HepG2 (cell line): ENCODE measurements around the gene RNLS. TPM values are rescaled to one million over a fixed set of nuclear protein-coding genes. Genes with fewer than 3 reads are reported as not detected.

Experiments
- ATAC-seq: fragments of 200-7000 bp; cut with Tn5 transposase; 3 replicates; pipeline ENCODE4 v1.9.1; 2020; ENCODE audit warnings: mild to moderate bottlenecking, moderate library complexity
- BruUV-seq: library from RNA; stranded (reverse); fragments of 400-500 nt; replicated peaks from 2 replicates; lab custom pipeline; 2021; lab: Mats Ljungman, UMichigan
- CTCF ChIA-PET: fragments of 300-600 bp; formaldehyde crosslinking; extraction: SDS; loops from one replicate; lab custom pipeline; 2021; ENCODE audit warnings: low total read pairs, inconsistent platforms, low intra/inter-chr PET ratio; lab: Yijun Ruan, JAX
- POLR2A ChIA-PET: fragments of 350-600 bp; sonication (Branson Sonifier 250); formaldehyde crosslinking; loops from one replicate; lab custom pipeline; 2020; ENCODE audit warnings: antibody characterized with exemption, inconsistent platforms; lab: Yijun Ruan, JAX
- DNase-seq: peaks from one replicate; pipeline ENCODE4 v3.0.0-alpha.2; 2015; ENCODE audit warnings: low spot score
- FAIRE-seq: peaks from 3 replicates; lab custom pipeline; 2011; peaks lifted over from hg19 to GRCh38; lab: Jason Lieb, UNC
- H2AFZ ChIP-seq: one replicate; pipeline ENCODE4 v1.6.1; 2011; ENCODE audit warnings: low read length, inconsistent platforms
- H3K27ac ChIP-seq: fragments of 300-600 bp; 3 replicates; pipeline ENCODE4 v1.8.0; 2011; ENCODE audit warnings: mixed run types, mild to moderate bottlenecking, mixed read lengths, low read length, inconsistent platforms; ENCODE audit not compliant: insufficient read depth; ENCODE audit errors: extremely low read length
- H3K27me3 ChIP-seq, 2 experiments: fragments of 200-600 bp in 1 of 2; 2 replicates in 1 of 2; 3 replicates in 1 of 2; pipeline versions ENCODE4 v1.6.0 to v1.8.0; 2011; ENCODE audit warnings: low read length in 2 of 2, mild to moderate bottlenecking in 2 of 2, moderate library complexity in 2 of 2, inconsistent platforms in 1 of 2; ENCODE audit not compliant: insufficient read depth in 2 of 2, control insufficient read depth in 1 of 2
- H3K36me3 ChIP-seq, 2 experiments: fragments of 200-600 bp in 1 of 2; replicated peaks in 1 of 2; 2 replicates in 1 of 2; 3 replicates in 1 of 2; pipeline versions ENCODE4 v1.5.1 to v1.8.0; 2011; ENCODE audit warnings: low read length in 2 of 2, inconsistent platforms in 1 of 2; ENCODE audit not compliant: insufficient read depth in 2 of 2, control insufficient read depth in 1 of 2
- H3K4me1 ChIP-seq: 2 replicates; pipeline ENCODE4 v1.5.1; 2012; ENCODE audit warnings: low read length, inconsistent platforms; ENCODE audit not compliant: insufficient read depth
- H3K4me2 ChIP-seq: 2 replicates; pipeline ENCODE4 v1.6.0; 2011; ENCODE audit warnings: low read depth, low read length, inconsistent platforms
- H3K4me3 ChIP-seq, 3 experiments: fragments of 200-600 bp in 1 of 3; sonication (generic), shearing (Covaris generic) in 1 of 3; replicated peaks in 1 of 3; 2 replicates each; pipeline ENCODE4 v1.5.1; 2011 to 2016; ENCODE audit warnings: low read length in 3 of 3, inconsistent platforms in 2 of 3, low read depth in 2 of 3, mild to moderate bottlenecking in 2 of 3, control low read depth in 1 of 3, mixed read lengths in 1 of 3; ENCODE audit not compliant: insufficient read depth in 1 of 3
- H3K79me2 ChIP-seq: one replicate; pipeline ENCODE4 v1.6.1; 2011; ENCODE audit warnings: low read length, inconsistent platforms; ENCODE audit not compliant: insufficient read depth
- H3K9ac ChIP-seq: 2 replicates; pipeline ENCODE4 v1.6.0; 2011; ENCODE audit warnings: mild to moderate bottlenecking, low read depth, low read length, inconsistent platforms; ENCODE audit not compliant: insufficient read depth
- H3K9me3 ChIP-seq: 2 replicates; pipeline ENCODE4 v1.5.1; 2012; ENCODE audit warnings: mild to moderate bottlenecking, low read length
- H4K20me1 ChIP-seq: 2 replicates; pipeline ENCODE4 v1.6.0; 2011; ENCODE audit warnings: inconsistent platforms, mild to moderate bottlenecking, low read length, moderate library complexity; ENCODE audit not compliant: insufficient read depth
- FOXA3 ChIP-seq: IDR thresholded peaks from 2 replicates; pipeline ENCODE4 v1.6.1; 2016; ENCODE audit warnings: missing genetic modification reagents, missing compliant biosample characterization
- KAT7 ChIP-seq: IDR thresholded peaks from 2 replicates; pipeline ENCODE4 v1.6.1; 2018; ENCODE audit warnings: borderline replicate concordance, missing compliant biosample characterization
- KLF15 ChIP-seq: sonication (generic); formaldehyde crosslinking; IDR thresholded peaks from 2 replicates; pipeline ENCODE4 v1.8.1; 2023; ENCODE audit warnings: borderline replicate concordance, mild to moderate bottlenecking, inconsistent platforms, missing genetic modification reagents, mixed read lengths
- MEF2D ChIP-seq: sonication (generic); formaldehyde crosslinking; IDR thresholded peaks from 2 replicates; pipeline ENCODE4 v1.5.1; 2020; ENCODE audit warnings: mild to moderate bottlenecking, missing genetic modification reagents
- PRPF4 ChIP-seq: fragments of 200-400 bp; formaldehyde crosslinking; IDR thresholded peaks from 2 replicates; pipeline ENCODE4 v1.6.1; 2016; ENCODE audit warnings: low read length, low read depth; ENCODE audit not compliant: poor library complexity, severe bottlenecking
- RERE ChIP-seq: IDR thresholded peaks from 2 replicates; pipeline ENCODE4 v1.6.1; 2016; ENCODE audit warnings: low read depth, missing genetic modification reagents, missing compliant biosample characterization
- RFX3 ChIP-seq: IDR thresholded peaks from 2 replicates; pipeline ENCODE4 v1.6.1; 2016; ENCODE audit warnings: missing biosample characterization, missing genetic modification reagents
- RNF2 ChIP-seq: fragments of 450-650 bp; conservative IDR thresholded peaks from 2 replicates; pipeline ENCODE4 v1.6.1; 2016; ENCODE audit warnings: low read depth
- SOX13 ChIP-seq, 3 experiments: fragments of 450-650 bp in 1 of 3; sonication (generic) in 1 of 3; formaldehyde crosslinking in 1 of 3; IDR thresholded peaks in 2 of 3; conservative IDR thresholded peaks in 1 of 3; 2 replicates each; pipeline versions ENCODE4 v1.5.0 to v1.6.1; 2016 to 2020; ENCODE audit warnings: antibody characterized with exemption in 1 of 3, mild to moderate bottlenecking in 1 of 3, missing compliant biosample characterization in 1 of 3, missing genetic modification reagents in 1 of 3, moderate library complexity in 1 of 3
- ZNF275 ChIP-seq: sonication (generic); formaldehyde crosslinking; IDR thresholded peaks from 2 replicates; pipeline ENCODE4 v1.8.0; 2022; ENCODE audit warnings: missing genetic modification reagents, mild to moderate bottlenecking, inconsistent platforms, borderline replicate concordance
- ZNF335 ChIP-seq: sonication (generic); formaldehyde crosslinking; IDR thresholded peaks from 2 replicates; pipeline ENCODE4 v1.4.0; 2020; ENCODE audit warnings: missing genetic modification reagents
- ZNF564 ChIP-seq: sonication (generic); formaldehyde crosslinking; IDR thresholded peaks from 2 replicates; pipeline ENCODE4 v1.8.1; 2023; ENCODE audit warnings: mild to moderate bottlenecking, missing genetic modification reagents
- ZNF691 ChIP-seq: sonication (generic); formaldehyde crosslinking; IDR thresholded peaks from 2 replicates; pipeline ENCODE4 v1.4.0; 2020; ENCODE audit warnings: missing genetic modification reagents, low read depth, mild to moderate bottlenecking, borderline replicate concordance
- ZNF777 ChIP-seq: sonication (generic); formaldehyde crosslinking; IDR thresholded peaks from 2 replicates; pipeline ENCODE4 v1.4.0; 2020; ENCODE audit warnings: missing genetic modification reagents
- WGBS: methylation state at CpG from one replicate; pipeline ENCODE4 v1.1.6; 2017; ENCODE audit warnings: low lambda C conversion rate; 5-methylcytosine and 5-hydroxymethylcytosine counted together
- in situ Hi-C: cut with HindIII; loops from 2 replicates; pipeline ENCODE4 v1.10.0; 2017; ENCODE audit warnings: low pct_unique_long_range_greater_than_20kb; ENCODE audit not compliant: extremely low pct_ligation_motif_present
- intact Hi-C: fragments of 100-400 bp; cut with micrococcal nuclease; formaldehyde crosslinking; loops from one replicate; pipeline ENCODE4 v1.10.0; 2022; ENCODE audit not compliant: unreplicated experiment
- polyA plus RNA-seq, 8 experiments: library from polyadenylated mRNA; depleted of rRNA in 3 of 8; stranded (reverse) in 7 of 8; unstranded in 1 of 8; fragments of >200 nt; fragmentation: Illumina TruSeq in 4 of 8; extraction: Trizol in 4 of 8; gene quantifications; 2 replicates each; pipeline versions ENCODE4 v1.2.1 to v1.2.3, GENCODE V29; 2011 to 2016; ENCODE audit warnings: low read depth in 4 of 8, missing spikeins in 1 of 8, mixed read lengths in 1 of 8; ENCODE audit not compliant: insufficient read depth in 1 of 8
- total RNA-seq, 5 experiments: library from RNA; depleted of rRNA; stranded (reverse); fragments of >200 nt; fragmentation: Illumina TruSeq; extraction: Trizol; gene quantifications; 2 replicates each; pipeline ENCODE4 v1.2.3, GENCODE V29; 2016; ENCODE audit warnings: low read depth in 1 of 5

The RNLS gene
- total and polyA plus RNA-seq, 2 of the 13 experiments (the other 11 are each of a cell fraction or from before 2014, with no cell fraction given) = not detected

- TF ChIP-seq RERE (CRISPR knock-in tag) (no peak), SOX13 (IDR thresholded peaks at IDR 0.05) (no peak), SOX13 (CRISPR knock-in tag; conservative IDR thresholded peaks at IDR 0.05 in 1 of 2, IDR thresholded peaks at IDR 0.05 in 1 of 2) (no peak), ZNF564 (CRISPR knock-in tag) (no peak), ZNF335 (CRISPR knock-in tag) (no peak), ZNF777 (CRISPR knock-in tag) (no peak)
These were observed 59.2 kb downstream of the RNLS start (continued) for GRCh38 chr10:88523739-88524400.

GRCh38 chr10:88522715-88523114, 60.4 kb downstream of the RNLS start:
- ChIA-PET POLR2A (no interaction called here), CTCF (no interaction called here)
- Histone ChIP-seq H3K27ac (no peak overlapping the region), H3K27me3 (no peaks in the 10 kb centered on the region; a peak in 1 of 5 replicates), H2AFZ (no peak overlapping the region), H3K9ac (no peak overlapping the region), H4K20me1 (no peaks in the 10 kb centered on the region), H3K4me1 (no peaks in the 10 kb centered on the region), H3K36me3 (no peaks in the 10 kb centered on the region), H3K4me3 (no peak overlapping the region), H3K79me2 (no peaks in the 10 kb centered on the region), H3K9me3 (no peaks in the 10 kb centered on the region), H3K4me2 (no peak overlapping the region)
- WGBS = 0% methylated on average over 1 of the region's 1 CpG
- BruUV-seq = no TSS peak
- ATAC-seq (no peak), FAIRE-seq (no peak), DNase-seq (no peak)
- intact Hi-C loops = no loop called here
- in situ Hi-C loops = no loop called here
- no peak for TF ChIP-seq ZNF275 (CRISPR knock-in tag)
- no peak for TF ChIP-seq RNF2
- TF ChIP-seq MEF2D = no peak
- no peak for TF ChIP-seq RFX3 (CRISPR knock-in tag)
- TF ChIP-seq KAT7 (CRISPR knock-in tag) = no peak
- no peak for TF ChIP-seq KLF15
- no peak for TF ChIP-seq FOXA3 (CRISPR knock-in tag)
- no peak for TF ChIP-seq PRPF4
- TF ChIP-seq ZNF691 = no peak
